Suprapubic skin (tissue), 4 donors: ENCODE results near the gene COL25A1. TPM values are rescaled to one million over a fixed set of nuclear protein-coding genes. Genes with fewer than 3 reads are reported as not detected.

Experiments
- DNase-seq, 2 donors: peaks; one replicate each; pipeline ENCODE4 v3.0.0-alpha.2; 2019; ENCODE audit warnings: low spot score in 2 of 2
- H3K27ac ChIP-seq: fragments of 200-600 bp; sonication (generic); one replicate; pipeline ENCODE4 v1.5.1; 2019
- H3K27me3 ChIP-seq: fragments of 200-600 bp; sonication (generic); one replicate; pipeline ENCODE4 v1.5.1; 2019
- H3K36me3 ChIP-seq: fragments of 200-600 bp; sonication (generic); one replicate; pipeline ENCODE4 v1.5.1; 2019
- H3K4me1 ChIP-seq: fragments of 200-600 bp; sonication (generic); one replicate; pipeline ENCODE4 v1.5.1; 2019
- H3K4me3 ChIP-seq: fragments of 200-600 bp; sonication (generic); one replicate; pipeline ENCODE4 v1.5.1; 2019; ENCODE audit warnings: mild to moderate bottlenecking
- H3K9me3 ChIP-seq: fragments of 200-600 bp; sonication (generic); one replicate; pipeline ENCODE4 v1.5.1; 2019
- CTCF ChIP-seq, 2 donors: fragments of 200-600 bp in 1 of 2; fragments of 450-650 bp in 1 of 2; sonication (generic) in 1 of 2; IDR thresholded peaks; one replicate each; pipeline ENCODE4 v1.5.1; 2016 to 2019; ENCODE audit warnings: antibody characterized with exemption in 2 of 2, mild to moderate bottlenecking in 1 of 2, moderate library complexity in 1 of 2
- EP300 ChIP-seq: sonication (generic); formaldehyde crosslinking; IDR thresholded peaks from one replicate; pipeline ENCODE4 v1.6.1; 2017; ENCODE audit warnings: antibody characterized with exemption
- POLR2A ChIP-seq, 2 donors: fragments of 450-650 bp; IDR thresholded peaks; one replicate each; pipeline ENCODE4 v1.6.1; 2017; ENCODE audit warnings: antibody characterized with exemption in 2 of 2, mild to moderate bottlenecking in 2 of 2, moderate library complexity in 2 of 2
- POLR2AphosphoS5 ChIP-seq, 3 donors: sonication (generic); formaldehyde crosslinking; IDR thresholded peaks; one replicate each; pipeline ENCODE4 v1.6.1; 2017; ENCODE audit warnings: antibody characterized with exemption in 3 of 3
- WGBS: methylation state at CpG from one replicate; pipeline ENCODE4 v1.1.5; 2018; 5-methylcytosine and 5-hydroxymethylcytosine counted together
- total RNA-seq, 4 donors: library from RNA; depleted of rRNA; stranded (reverse); fragments of >200 nt; gene quantifications; one replicate each; pipeline ENCODE4 v1.1.0, GENCODE V29; 2016

COL25A1 gene
- total RNA-seq, 4 donors from 2014 or later, result 0.30 to 1.4 (median 1.0) TPM

GRCh38 chr4:109301651-109302360 lies 652 bp downstream of the COL25A1 start:
- Histone ChIP-seq H3K4me3 (peak overlapping the region; percentile 64), H3K27me3 (peaks cover 26% of the 10 kb centered on the region), H3K36me3 (no peaks in the 10 kb centered on the region), H3K9me3 (no peaks in the 10 kb centered on the region), H3K4me1 (peaks cover 15% of the 10 kb centered on the region), H3K27ac (no peak overlapping the region)
- no peak for DNase-seq
- TF ChIP-seq CTCF (IDR thresholded peaks at IDR 0.05), result no peak
- no peak for TF ChIP-seq EP300
- no peak for TF ChIP-seq POLR2AphosphoS5 (IDR thresholded peaks at IDR 0.05)
- no peak for TF ChIP-seq POLR2A (IDR thresholded peaks at IDR 0.05)
- WGBS, result 15% methylated on average over 35 of the region's 40 CpGs

- Histone ChIP-seq H3K36me3 (no peaks in the 10 kb centered on the region), H3K9me3 (no peaks in the 10 kb centered on the region), H3K27me3 (peaks cover 26% of the 10 kb centered on the region), H3K4me3 (no peak overlapping the region), H3K4me1 (peaks cover 15% of the 10 kb centered on the region), H3K27ac (no peak overlapping the region)
- TF ChIP-seq EP300 (no peak), CTCF (IDR thresholded peaks at IDR 0.05) (peak; percentile 6 to 57)
- DNase-seq, result no peak
- WGBS, result 49% methylated on average over 3 of the region's 3 CpGs
Observed at GRCh38 chr4:109298279-109299010, 4.0 kb downstream of the COL25A1 start.

- WGBS, result 66% methylated on average over 2 of the region's 2 CpGs
- Histone ChIP-seq H3K27me3 (peaks cover 15% of the 10 kb centered on the region), H3K4me3 (no peak overlapping the region), H3K27ac (no peak overlapping the region), H3K4me1 (peaks cover under 1% of the 10 kb centered on the region), H3K9me3 (no peaks in the 10 kb centered on the region), H3K36me3 (no peaks in the 10 kb centered on the region)
- TF ChIP-seq POLR2AphosphoS5 (IDR thresholded peaks at IDR 0.05) (no peak), EP300 (no peak), POLR2A (IDR thresholded peaks at IDR 0.05) (no peak), CTCF (IDR thresholded peaks at IDR 0.05) (no peak)
- DNase-seq, result no peak
Observed at GRCh38 chr4:109296527-109296926, 5.9 kb downstream of the COL25A1 start.

GRCh38 chr4:109295081-109295480 lies 7.4 kb downstream of the COL25A1 start:
- TF ChIP-seq POLR2AphosphoS5 (IDR thresholded peaks at IDR 0.05), result no peak
- TF ChIP-seq POLR2A (IDR thresholded peaks at IDR 0.05), result no peak
- TF ChIP-seq CTCF (IDR thresholded peaks at IDR 0.05), result no peak
- no peak for TF ChIP-seq EP300
- Histone ChIP-seq H3K36me3 (no peaks in the 10 kb centered on the region), H3K4me1 (no peaks in the 10 kb centered on the region), H3K4me3 (no peak overlapping the region), H3K9me3 (no peaks in the 10 kb centered on the region), H3K27me3 (peaks cover under 1% of the 10 kb centered on the region), H3K27ac (no peak overlapping the region)
- DNase-seq, result no peak

GRCh38 chr4:109294468-109295020 lies 7.9 kb downstream of the COL25A1 start:
- TF ChIP-seq EP300, result no peak
- no peak for TF ChIP-seq CTCF (IDR thresholded peaks at IDR 0.05)
- TF ChIP-seq POLR2A (IDR thresholded peaks at IDR 0.05), result no peak
- no peak for TF ChIP-seq POLR2AphosphoS5 (IDR thresholded peaks at IDR 0.05)
- no peaks in the 10 kb centered on the region for H3K4me1 ChIP-seq
- H3K9me3 ChIP-seq, result no peaks in the 10 kb centered on the region
- DNase-seq, result no peak
- no peaks in the 10 kb centered on the region for H3K27me3 ChIP-seq
- 86% methylated on average over 4 of the region's 4 CpGs for WGBS
- no peaks in the 10 kb centered on the region for H3K36me3 ChIP-seq
- no peak overlapping the region for H3K27ac ChIP-seq
- H3K4me3 ChIP-seq, result no peak overlapping the region
